GM04503 (cell line): ENCODE measurements around the gene FAM161A.
"Not testable (repeated sequence)": the region's sequence is repeated elsewhere in the genome, so short reads cannot be mapped to it uniquely, and the experiment has no call there.

Experiments used
- DNase-seq: peaks from one replicate; pipeline ENCODE4 v3.0.0-alpha.2; 2012; ENCODE audit warnings: low read depth

Gene FAM161A

GRCh38 chr2:61853847-61854563 is at the start of gene FAM161A:
Gene FAM161A, minus strand, starts transcription at chr2:61854060. Its CDS starts 19 bp downstream, at chr2:61854041.
- peak; percentile 26 for DNase-seq

- DNase-seq, result no peak
Observed at GRCh38 chr2:61900281-61900680, 46.4 kb upstream of the FAM161A start.

GRCh38 chr2:61898810-61899209 is 45.0 kb upstream of the FAM161A start:
- DNase-seq, result no peak

GRCh38 chr2:61888267-61889055 is 34.6 kb upstream of the FAM161A start, which contains the start of gene CCT4:
Gene CCT4, minus strand, starts transcription at chr2:61888656. Its CDS starts 149 bp downstream, at chr2:61888507.
- peak; percentile 34 for DNase-seq

GRCh38 chr2:61887717-61888266 is 33.9 kb upstream of the FAM161A start:
- peak; percentile 19 for DNase-seq

- no peak for DNase-seq
Observed at GRCh38 chr2:61885896-61886603, 32.2 kb upstream of the FAM161A start.

GRCh38 chr2:61882850-61883249 is 29.0 kb upstream of the FAM161A start:
- DNase-seq, result no peak

GRCh38 chr2:61879351-61879750 is 25.5 kb upstream of the FAM161A start:
- not testable (repeated sequence) for DNase-seq

GRCh38 chr2:61878761-61879160 is 24.9 kb upstream of the FAM161A start:
- no peak for DNase-seq

- DNase-seq, result no peak
Observed at GRCh38 chr2:61877571-61878245, 23.8 kb upstream of the FAM161A start.

GRCh38 chr2:61876400-61876799 is 22.5 kb upstream of the FAM161A start:
- no peak for DNase-seq

- not testable (repeated sequence) for DNase-seq
Observed at GRCh38 chr2:61866482-61867089, 12.7 kb upstream of the FAM161A start.

- DNase-seq, result no peak
Observed at GRCh38 chr2:61862085-61862484, 8.2 kb upstream of the FAM161A start.

- no peak for DNase-seq
Observed at GRCh38 chr2:61857224-61857623, 3.4 kb upstream of the FAM161A start.

GRCh38 chr2:61855318-61855613 is 1.4 kb upstream of the FAM161A start:
- DNase-seq, result no peak

- peak; percentile 80 for DNase-seq
Observed at GRCh38 chr2:61854564-61855317, 881 bp upstream of the FAM161A start.

- DNase-seq, result peak; percentile 16
Observed at GRCh38 chr2:61853086-61853846, 594 bp downstream of the FAM161A start.

GRCh38 chr2:61851270-61851669 is 2.6 kb downstream of the FAM161A start:
- DNase-seq, result not testable (repeated sequence)

GRCh38 chr2:61845320-61845719 is 8.5 kb downstream of the FAM161A start:
- DNase-seq, result no peak

- no peak for DNase-seq
Observed at GRCh38 chr2:61841286-61841685, 12.6 kb downstream of the FAM161A start.
